HG03066 (cell line): ENCODE data around the gene HGFAC.
"Not testable (repeated sequence)": the region's sequence is repeated elsewhere in the genome, so short reads cannot be mapped to it uniquely, and the experiment has no call there.

ENCODE experiments used
- ATAC-seq: cut with Tn5 transposase; IDR thresholded peaks from one replicate; pipeline ENCODE4 v1.9.1; 2021; ENCODE audit warnings: low read depth; ENCODE audit not compliant: unreplicated experiment

The HGFAC gene

GRCh38 chr4:3410401-3411135 is 31.2 kb upstream of the HGFAC start:
- no peak for ATAC-seq

- ATAC-seq, result not testable (repeated sequence)
Measured at GRCh38 chr4:3411190-3411589, 30.6 kb upstream of the HGFAC start.

DNA sequence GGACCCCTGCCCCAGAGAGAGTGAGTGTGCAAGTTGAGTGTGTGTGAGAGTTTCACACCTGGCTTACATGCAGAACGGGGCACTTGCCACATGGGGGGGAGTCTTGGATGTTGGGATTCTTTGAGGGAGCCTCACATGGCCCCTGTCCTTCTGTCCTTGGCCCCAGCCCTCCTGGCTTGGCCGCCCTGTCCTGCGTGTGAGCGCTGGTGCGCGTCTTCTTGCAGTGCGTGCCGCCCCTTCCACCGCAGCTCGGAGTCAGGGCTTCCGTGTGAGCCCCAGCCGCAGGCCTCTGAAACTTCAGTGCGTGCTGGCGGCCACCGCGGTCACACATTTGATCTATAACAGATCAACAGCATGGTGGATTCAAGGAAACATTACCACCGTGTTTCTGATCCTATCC is 30.1 kb upstream of the HGFAC start:
- ATAC-seq, result no peak

- no peak for ATAC-seq
Measured at GRCh38 chr4:3412257-3413020, 29.3 kb upstream of the HGFAC start.

DNA sequence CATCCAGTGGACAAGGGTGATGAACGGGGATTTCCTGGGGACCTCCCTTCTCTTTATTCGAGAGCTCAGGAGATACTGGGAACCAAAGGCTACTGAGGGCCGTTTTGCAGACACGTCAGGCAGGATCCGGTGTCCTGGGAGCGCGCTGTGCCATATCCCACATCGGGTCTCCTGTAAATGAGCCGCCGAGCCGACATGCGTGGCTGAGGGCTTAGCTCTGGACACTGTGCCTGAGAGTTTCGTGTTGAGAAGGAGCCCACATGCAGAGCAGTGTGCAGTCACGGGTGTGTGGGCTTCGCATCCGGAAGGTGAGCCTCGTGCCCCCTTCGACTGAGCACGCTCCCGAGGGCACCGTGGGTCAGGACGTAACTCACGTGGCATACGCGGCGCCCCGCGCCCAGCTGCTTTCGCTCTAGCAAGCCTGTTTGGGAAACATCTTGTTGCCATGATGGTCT is 28.5 kb upstream of the HGFAC start:
- no peak for ATAC-seq

DNA sequence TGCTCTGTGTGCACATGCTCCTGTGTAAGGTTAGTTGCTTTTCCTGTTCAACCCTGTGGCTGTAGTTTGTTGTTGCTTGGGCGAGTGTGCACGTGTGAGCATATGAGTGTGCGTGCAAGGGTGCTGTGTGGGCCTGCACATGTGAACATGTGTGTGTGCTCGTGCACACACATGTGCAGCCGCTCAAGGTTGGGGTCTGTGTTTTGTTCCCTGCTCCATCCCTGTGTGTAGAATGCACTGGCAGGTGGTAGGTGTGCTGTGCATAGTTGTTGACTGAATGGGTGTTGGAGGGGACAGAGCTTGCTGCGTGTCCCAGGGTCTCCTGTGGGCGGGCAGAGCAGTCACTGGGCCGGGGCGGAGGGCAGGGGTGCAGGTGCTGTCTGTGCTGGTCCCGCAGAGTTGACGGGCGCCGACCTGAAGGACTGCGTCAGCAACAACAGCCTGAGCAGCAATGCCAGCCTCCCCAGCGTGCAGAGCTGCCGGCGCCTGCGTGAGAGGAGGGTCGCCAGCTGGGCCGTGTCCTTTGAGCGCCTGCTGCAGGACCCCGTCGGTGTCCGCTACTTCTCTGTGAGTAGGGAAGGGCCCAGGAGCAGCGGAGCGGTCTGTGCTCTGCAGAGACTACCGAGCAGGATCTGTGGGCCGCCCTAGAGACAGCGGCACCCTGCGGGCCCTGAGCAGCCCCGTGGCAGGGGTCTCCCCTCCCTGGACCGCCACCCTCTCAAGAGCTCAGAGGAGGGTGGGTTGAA is 27.9 kb upstream of the HGFAC start:
- ATAC-seq, result no peak

- no peak for ATAC-seq
Measured at GRCh38 chr4:3414421-3415279, 27.1 kb upstream of the HGFAC start.

GRCh38 chr4:3415471-3416141 is 26.2 kb upstream of the HGFAC start:
- no peak for ATAC-seq

- no peak for ATAC-seq
Measured at GRCh38 chr4:3416270-3416669, 25.5 kb upstream of the HGFAC start.

- ATAC-seq, result no peak
Measured at GRCh38 chr4:3416821-3417221, 24.9 kb upstream of the HGFAC start.

- no peak for ATAC-seq
Measured at GRCh38 chr4:3417448-3417847, 24.3 kb upstream of the HGFAC start.

GRCh38 chr4:3418029-3418762 is 23.6 kb upstream of the HGFAC start:
- ATAC-seq, result no peak

- ATAC-seq, result no peak
Measured at GRCh38 chr4:3419836-3420605, 21.7 kb upstream of the HGFAC start.

DNA sequence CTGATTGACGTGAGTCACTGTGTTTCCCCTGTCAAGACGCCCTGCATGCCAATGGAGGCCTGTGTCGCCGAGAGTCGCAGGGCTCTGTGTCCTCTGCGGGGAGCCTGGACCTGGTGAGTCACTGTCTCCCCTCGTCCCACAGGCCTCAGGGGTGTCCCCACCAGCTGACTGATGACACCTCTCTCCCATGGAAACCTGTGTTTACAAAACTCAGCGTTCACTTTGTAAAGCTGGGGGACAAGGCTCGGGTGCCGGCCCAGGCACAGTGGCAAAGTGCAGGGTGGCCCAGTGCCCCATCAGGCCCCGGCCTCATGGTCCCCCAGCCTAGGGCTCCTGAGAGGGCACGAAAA is 21.2 kb upstream of the HGFAC start:
- ATAC-seq, result no peak

DNA sequence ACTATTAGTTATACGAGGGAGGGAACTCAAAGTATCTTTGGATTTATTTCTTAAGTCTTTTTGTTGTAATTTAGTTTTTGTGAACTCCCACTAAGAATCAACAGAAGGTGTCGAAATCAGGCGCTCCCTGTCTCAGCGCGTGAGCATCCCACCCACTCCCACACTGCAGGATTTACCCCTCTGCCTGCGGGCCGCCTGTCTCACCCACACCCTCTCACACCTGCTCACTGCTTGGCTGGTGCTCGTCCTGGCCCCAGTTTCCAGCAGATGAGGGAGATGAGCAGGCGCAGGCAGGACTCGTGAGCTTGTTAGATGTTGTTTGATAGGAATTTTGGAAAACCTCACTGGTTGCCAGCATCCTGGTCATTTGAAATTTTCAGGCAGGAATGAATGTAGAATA is 20.8 kb upstream of the HGFAC start:
- ATAC-seq, result no peak

DNA sequence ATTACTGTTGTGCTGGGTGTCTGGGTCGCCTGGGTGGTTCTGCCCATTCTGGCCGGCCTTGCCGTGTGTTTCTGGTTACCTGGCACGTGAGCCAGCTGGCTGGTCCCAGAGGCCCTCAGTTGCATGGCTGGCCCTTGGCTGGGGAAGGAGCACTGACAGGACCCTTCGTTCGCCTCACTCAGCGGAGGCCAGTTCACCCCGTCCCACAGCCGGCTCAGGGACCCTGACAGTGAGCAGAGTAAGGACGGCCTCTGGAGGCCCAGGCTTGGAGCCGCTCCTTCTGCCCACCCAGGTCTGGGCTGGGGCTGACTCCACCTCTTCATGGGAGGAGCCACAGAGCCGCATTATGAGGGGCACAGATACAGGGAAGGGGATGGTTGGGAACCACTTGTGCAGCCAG is 20.3 kb upstream of the HGFAC start:
- ATAC-seq, result no peak

GRCh38 chr4:3422241-3422801 is 19.4 kb upstream of the HGFAC start:
- no peak for ATAC-seq

GRCh38 chr4:3422808-3423297 is 18.9 kb upstream of the HGFAC start:
- ATAC-seq, result no peak
